GM12865 (cell line): ENCODE results near the gene GAD2.

Experiments used
- DNase-seq: peaks from one replicate; pipeline ENCODE4 v3.0.0; 2010; ENCODE audit warnings: low read depth
- H3K4me3 ChIP-seq: 2 replicates; pipeline ENCODE4 v1.5.1; 2011; ENCODE audit warnings: mild to moderate bottlenecking, low read depth, low read length, control low read depth
- TF ChIP-seq, protein P1 (sequence below): IDR thresholded peaks from 2 replicates; pipeline ENCODE4 v1.5.1; 2011; ENCODE audit warnings: low read length, control low read depth, low read depth, inconsistent platforms; ENCODE audit not compliant: insufficient read depth; ENCODE audit errors: missing control alignments

The GAD2 gene

GRCh38 chr10:26238378-26238777 is 21.8 kb downstream of the GAD2 start:
- no peak overlapping the region for H3K4me3 ChIP-seq
- no peak for DNase-seq
- TF ChIP-seq, protein P1, sequence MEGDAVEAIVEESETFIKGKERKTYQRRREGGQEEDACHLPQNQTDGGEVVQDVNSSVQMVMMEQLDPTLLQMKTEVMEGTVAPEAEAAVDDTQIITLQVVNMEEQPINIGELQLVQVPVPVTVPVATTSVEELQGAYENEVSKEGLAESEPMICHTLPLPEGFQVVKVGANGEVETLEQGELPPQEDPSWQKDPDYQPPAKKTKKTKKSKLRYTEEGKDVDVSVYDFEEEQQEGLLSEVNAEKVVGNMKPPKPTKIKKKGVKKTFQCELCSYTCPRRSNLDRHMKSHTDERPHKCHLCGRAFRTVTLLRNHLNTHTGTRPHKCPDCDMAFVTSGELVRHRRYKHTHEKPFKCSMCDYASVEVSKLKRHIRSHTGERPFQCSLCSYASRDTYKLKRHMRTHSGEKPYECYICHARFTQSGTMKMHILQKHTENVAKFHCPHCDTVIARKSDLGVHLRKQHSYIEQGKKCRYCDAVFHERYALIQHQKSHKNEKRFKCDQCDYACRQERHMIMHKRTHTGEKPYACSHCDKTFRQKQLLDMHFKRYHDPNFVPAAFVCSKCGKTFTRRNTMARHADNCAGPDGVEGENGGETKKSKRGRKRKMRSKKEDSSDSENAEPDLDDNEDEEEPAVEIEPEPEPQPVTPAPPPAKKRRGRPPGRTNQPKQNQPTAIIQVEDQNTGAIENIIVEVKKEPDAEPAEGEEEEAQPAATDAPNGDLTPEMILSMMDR, result no peak

DNA sequence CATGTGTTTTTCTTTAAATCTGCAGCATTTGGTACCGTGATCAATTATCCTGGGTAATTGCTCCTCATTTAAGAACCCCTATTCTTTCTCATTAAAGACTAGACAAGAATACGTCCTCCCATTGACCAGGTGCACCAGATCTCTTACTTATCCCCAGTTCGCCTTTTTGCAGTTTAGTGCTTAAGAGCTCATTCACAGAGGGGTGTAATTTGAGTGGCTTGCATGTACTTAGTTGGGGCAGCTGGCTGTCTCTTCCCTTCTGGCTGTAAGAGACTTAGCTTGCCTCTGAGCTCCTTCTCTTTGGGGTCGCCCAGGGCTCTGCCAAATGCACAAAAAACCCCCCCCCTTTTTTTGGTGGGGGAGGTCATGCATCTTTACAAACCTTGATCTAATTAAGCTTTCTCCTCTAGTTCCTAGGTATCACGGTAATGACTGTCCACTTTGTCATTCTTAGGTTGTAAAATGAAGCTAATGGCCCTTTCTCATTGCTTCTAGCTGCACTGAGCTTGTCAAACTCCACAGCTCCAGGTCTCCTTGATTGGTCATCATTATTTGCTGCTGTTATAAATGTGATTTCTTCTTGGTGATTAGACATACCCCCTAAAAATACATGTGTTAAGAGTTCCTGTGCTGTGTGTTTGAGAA is 26.3 kb downstream of the GAD2 start:
- TF ChIP-seq, protein P1, result no peak
- no peak overlapping the region for H3K4me3 ChIP-seq
- DNase-seq, result no peak

DNA sequence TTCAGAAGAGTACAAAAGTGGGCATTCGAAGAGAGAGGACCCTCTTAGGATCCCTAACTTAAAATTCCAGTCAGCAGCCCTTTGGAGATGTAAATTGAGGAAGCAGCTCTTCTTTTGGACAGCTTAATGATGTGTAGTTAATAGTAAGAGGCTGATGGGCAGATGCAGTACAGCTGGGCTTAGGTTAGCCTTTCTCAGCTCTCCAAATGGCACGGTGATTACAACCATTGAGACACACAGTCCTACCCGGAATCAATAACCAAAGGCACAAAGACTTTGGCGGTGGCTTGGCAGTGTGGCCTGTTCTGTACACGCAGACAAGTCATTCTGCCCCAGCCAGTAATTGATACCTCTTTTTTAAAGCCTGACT is 26.8 kb downstream of the GAD2 start:
- TF ChIP-seq, protein P1, result no peak
- DNase-seq, result no peak
- no peak overlapping the region for H3K4me3 ChIP-seq

GRCh38 chr10:26249681-26250080 is 33.1 kb downstream of the GAD2 start:
- DNase-seq, result no peak
- TF ChIP-seq, protein P1, result no peak
- no peak overlapping the region for H3K4me3 ChIP-seq

- no peak overlapping the region for H3K4me3 ChIP-seq
- TF ChIP-seq, protein P1, result no peak
- no peak for DNase-seq
These were observed 35.4 kb downstream of the GAD2 start for GRCh38 chr10:26251925-26252324.

DNA sequence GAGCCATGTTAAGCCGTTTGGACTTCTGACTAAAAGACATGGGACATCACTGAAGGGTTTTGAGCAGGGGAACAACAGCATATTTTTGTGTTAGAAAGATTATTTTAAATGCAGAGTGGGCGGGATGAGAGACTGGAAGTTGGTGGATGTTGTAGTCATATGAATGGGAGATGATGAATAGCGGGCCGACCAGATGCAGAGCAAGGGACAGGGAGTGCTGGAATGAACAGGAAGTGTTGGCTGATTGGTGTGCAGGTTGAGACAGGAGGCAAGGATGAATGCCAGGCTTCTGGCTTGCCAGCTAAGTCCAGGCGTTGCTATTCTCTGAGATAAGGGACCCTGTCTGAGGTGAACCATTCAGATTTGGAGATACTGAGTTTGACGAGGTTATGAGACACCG is 38.0 kb downstream of the GAD2 start:
- no peak for DNase-seq
- H3K4me3 ChIP-seq, result no peak overlapping the region
- TF ChIP-seq, protein P1, result no peak

DNA sequence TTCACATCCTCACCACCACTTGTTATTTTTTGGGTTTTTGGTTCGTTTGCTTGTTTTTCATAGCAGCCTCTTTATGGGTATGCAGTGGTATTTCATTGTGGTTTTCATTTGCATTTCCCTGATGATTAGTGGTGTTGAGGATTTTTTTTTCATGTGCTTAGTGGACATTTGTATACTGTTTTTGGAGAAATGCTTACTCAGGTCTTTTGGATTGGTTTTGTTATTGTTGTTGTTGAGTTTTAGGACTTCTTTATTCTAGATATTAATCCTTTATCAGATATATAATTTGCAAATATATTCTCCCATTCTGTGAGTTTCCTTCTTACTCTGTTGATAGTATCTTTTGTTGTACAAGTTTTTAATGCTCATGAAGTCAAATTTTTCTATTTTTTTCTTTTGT is 42.8 kb downstream of the GAD2 start:
- TF ChIP-seq, protein P1, result no peak
- no peak overlapping the region for H3K4me3 ChIP-seq
- DNase-seq, result no peak
